K562 (cell line): ENCODE results near the gene OR51B2. TPM values are rescaled to one million over a fixed set of nuclear protein-coding genes. Genes with fewer than 3 reads are reported as not detected.

Experiments
- ATF7 ChIP-seq: fragments of 450-650 bp; IDR thresholded peaks from 2 replicates; pipeline ENCODE4 v1.7.1; 2014; ENCODE audit warnings: mild to moderate bottlenecking, moderate library complexity
- CUX1 ChIP-seq: fragments of 200-800 bp; sonication (Bioruptor generic); IDR thresholded peaks from 2 replicates; pipeline ENCODE4 v1.6.1; 2016; ENCODE audit warnings: missing genetic modification characterization, missing compliant biosample characterization
- E2F4 ChIP-seq: sonication (generic); formaldehyde crosslinking; IDR thresholded peaks from 2 replicates; pipeline ENCODE4 v1.8.0; 2022; ENCODE audit warnings: mild to moderate bottlenecking, low read depth, missing genetic modification reagents
- MEIS2 ChIP-seq: fragments of 450-650 bp; IDR thresholded peaks from 2 replicates; pipeline ENCODE4 v1.6.1; 2014; ENCODE audit warnings: mild to moderate bottlenecking; ENCODE audit not compliant: partially characterized antibody
- MTA3 ChIP-seq: fragments of 450-650 bp; formaldehyde crosslinking; IDR thresholded peaks from 2 replicates; pipeline ENCODE4 v1.6.1; 2017; ENCODE audit warnings: mild to moderate bottlenecking, borderline replicate concordance
- NBN ChIP-seq: fragments of 450-650 bp; IDR thresholded peaks from 2 replicates; pipeline ENCODE4 v1.6.1; 2016; ENCODE audit warnings: low read depth, mild to moderate bottlenecking
- NR1H2 ChIP-seq: sonication (generic); formaldehyde crosslinking; IDR thresholded peaks from 2 replicates; pipeline ENCODE4 v1.4.0; 2020; ENCODE audit warnings: mild to moderate bottlenecking, missing genetic modification reagents
- NR2F6 ChIP-seq: fragments of 450-650 bp; formaldehyde crosslinking; IDR thresholded peaks from 2 replicates; pipeline ENCODE4 v1.4.0; 2020; ENCODE audit warnings: mild to moderate bottlenecking
- PTBP1 ChIP-seq: fragments of 200-400 bp; formaldehyde crosslinking; IDR thresholded peaks from 2 replicates; pipeline ENCODE4 v1.6.1; 2017; ENCODE audit warnings: low read depth, low read length
- RBM22 ChIP-seq: fragments of 200-400 bp; formaldehyde crosslinking; IDR thresholded peaks from 2 replicates; pipeline ENCODE4 v1.6.1; 2018; ENCODE audit warnings: low read length, low read depth; ENCODE audit not compliant: poor library complexity, severe bottlenecking
- SIX5 ChIP-seq, 2 experiments: IDR thresholded peaks; 2 replicates each; pipeline ENCODE4 v1.6.1; 2011; ENCODE audit warnings: low read length in 2 of 2, borderline replicate concordance in 1 of 2, low read depth in 1 of 2, mild to moderate bottlenecking in 1 of 2, moderate library complexity in 1 of 2; ENCODE audit not compliant: insufficient read depth in 1 of 2
- SMAD3 ChIP-seq: fragments of 450-650 bp; formaldehyde crosslinking; conservative IDR thresholded peaks from 2 replicates; pipeline ENCODE4 v1.4.0; 2020; ENCODE audit warnings: mild to moderate bottlenecking
- TFAP4 ChIP-seq: sonication (generic); formaldehyde crosslinking; IDR thresholded peaks from 2 replicates; pipeline ENCODE4 v1.8.0; 2022; ENCODE audit warnings: missing genetic modification reagents, mild to moderate bottlenecking, moderate library complexity, borderline replicate concordance
- XRCC5 ChIP-seq: fragments of 200-400 bp; formaldehyde crosslinking; IDR thresholded peaks from 2 replicates; pipeline ENCODE4 v1.6.1; 2017; ENCODE audit warnings: low read depth, mild to moderate bottlenecking, low read length
- ZBTB17 ChIP-seq: fragments of 450-650 bp; formaldehyde crosslinking; IDR thresholded peaks from 2 replicates; pipeline ENCODE4 v1.4.0; 2020; ENCODE audit warnings: mild to moderate bottlenecking
- ZNF133 ChIP-seq: fragments of 250-450 bp; sonication (Bioruptor Pico); IDR thresholded peaks from 2 replicates; pipeline ENCODE4 v1.4.0; 2020; ENCODE audit warnings: mild to moderate bottlenecking
- ZNF589 ChIP-seq: fragments of 200-800 bp; sonication (Bioruptor generic); IDR thresholded peaks from 2 replicates; pipeline ENCODE4 v1.6.1; 2016; ENCODE audit warnings: low read depth, missing genetic modification characterization, missing compliant biosample characterization
- polyA plus RNA-seq, 8 experiments: library from polyadenylated mRNA; depleted of rRNA in 4 of 8; stranded (reverse) in 5 of 8; unstranded in 3 of 8; fragments of >200 nt; fragmentation: Nextera tagmentation in 2 of 8; fragmentation: Illumina TruSeq in 1 of 8; extraction: Ambion mirVana in 2 of 8; extraction: Trizol in 1 of 8; gene quantifications; 2 replicates each; pipeline versions ENCODE4 v1.2.1 to v1.2.3, GENCODE V29; 2011 to 2014; ENCODE audit warnings: inconsistent platforms in 1 of 8, missing spikeins in 1 of 8
- total RNA-seq, 7 experiments: library from RNA; depleted of rRNA in 6 of 7; stranded (reverse); fragments of >200 nt in 6 of 7; fragmentation: Illumina TruSeq in 2 of 7; extraction: Trizol in 2 of 7; gene quantifications; 2 replicates each; pipeline versions ENCODE4 v1.2.1 to v1.2.3, GENCODE V29; 2011 to 2021; ENCODE audit warnings: low replicate concordance in 1 of 7
- TF ChIP-seq, protein P1 (sequence below), 2 experiments: IDR thresholded peaks; 2 replicates each; pipeline ENCODE4 v1.6.1; 2012; ENCODE audit warnings: improper control_type of control experiment in 2 of 2, low read depth in 2 of 2, low read length in 2 of 2, borderline replicate concordance in 1 of 2

OR51B2 gene
- total and polyA plus RNA-seq, 9 of the 15 experiments (the other 6 are each of a cell fraction or from before 2014, with no cell fraction given) = 0.38 to 6.6 (median 4.0) TPM

GRCh38 chr11:5275369-5276110 is 48.6 kb downstream of the OR51B2 start (continued):
- TF ChIP-seq TFAP4 (CRISPR knock-in tag) = no peak
- TF ChIP-seq NR1H2 = no peak
- TF ChIP-seq ZNF589 (CRISPR knock-in tag) = no peak
- TF ChIP-seq SMAD3 (CRISPR knock-in tag) = no peak
- TF ChIP-seq, protein P1, sequence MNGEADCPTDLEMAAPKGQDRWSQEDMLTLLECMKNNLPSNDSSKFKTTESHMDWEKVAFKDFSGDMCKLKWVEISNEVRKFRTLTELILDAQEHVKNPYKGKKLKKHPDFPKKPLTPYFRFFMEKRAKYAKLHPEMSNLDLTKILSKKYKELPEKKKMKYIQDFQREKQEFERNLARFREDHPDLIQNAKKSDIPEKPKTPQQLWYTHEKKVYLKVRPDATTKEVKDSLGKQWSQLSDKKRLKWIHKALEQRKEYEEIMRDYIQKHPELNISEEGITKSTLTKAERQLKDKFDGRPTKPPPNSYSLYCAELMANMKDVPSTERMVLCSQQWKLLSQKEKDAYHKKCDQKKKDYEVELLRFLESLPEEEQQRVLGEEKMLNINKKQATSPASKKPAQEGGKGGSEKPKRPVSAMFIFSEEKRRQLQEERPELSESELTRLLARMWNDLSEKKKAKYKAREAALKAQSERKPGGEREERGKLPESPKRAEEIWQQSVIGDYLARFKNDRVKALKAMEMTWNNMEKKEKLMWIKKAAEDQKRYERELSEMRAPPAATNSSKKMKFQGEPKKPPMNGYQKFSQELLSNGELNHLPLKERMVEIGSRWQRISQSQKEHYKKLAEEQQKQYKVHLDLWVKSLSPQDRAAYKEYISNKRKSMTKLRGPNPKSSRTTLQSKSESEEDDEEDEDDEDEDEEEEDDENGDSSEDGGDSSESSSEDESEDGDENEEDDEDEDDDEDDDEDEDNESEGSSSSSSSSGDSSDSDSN (IDR thresholded peaks at IDR 0.05; ENCODE audit: borderline replicate concordance in 1 of 2, low read depth in 2 of 2, low read length in 2 of 2) = no peak
- TF ChIP-seq MEIS2 = peak; percentile 59
- TF ChIP-seq SIX5 (IDR thresholded peaks at IDR 0.05; ENCODE audit: borderline replicate concordance in 1 of 2, insufficient read depth in 1 of 2, low read depth in 1 of 2, low read length in 2 of 2) = no peak
- no peak for TF ChIP-seq NR2F6 (CRISPR knock-in tag)
- 0 out of 2 replicates have a peak, but pooled peaks have one; percentile 58 for TF ChIP-seq ATF7
- TF ChIP-seq CUX1 (CRISPR knock-in tag) = peak; percentile 47; the same call in 1 of the 2 replicates
- peak; percentile 49; the same call in 1 of the 2 replicates for TF ChIP-seq MTA3
- no peak for TF ChIP-seq ZBTB17 (CRISPR knock-in tag)
- TF ChIP-seq ZNF133 (CRISPR knock-in tag) = no peak
- peak; percentile 88 for TF ChIP-seq NBN
- TF ChIP-seq RBM22 = no peak
- TF ChIP-seq XRCC5 = no peak
- TF ChIP-seq E2F4 = no peak
- no peak for TF ChIP-seq PTBP1
